GM21367 (cell line): ENCODE measurements around the gene NT5M.

Experiments used
- ATAC-seq: cut with Tn5 transposase; IDR thresholded peaks from one replicate; pipeline ENCODE4 v1.9.1; 2021; ENCODE audit not compliant: unreplicated experiment

The NT5M gene

DNA sequence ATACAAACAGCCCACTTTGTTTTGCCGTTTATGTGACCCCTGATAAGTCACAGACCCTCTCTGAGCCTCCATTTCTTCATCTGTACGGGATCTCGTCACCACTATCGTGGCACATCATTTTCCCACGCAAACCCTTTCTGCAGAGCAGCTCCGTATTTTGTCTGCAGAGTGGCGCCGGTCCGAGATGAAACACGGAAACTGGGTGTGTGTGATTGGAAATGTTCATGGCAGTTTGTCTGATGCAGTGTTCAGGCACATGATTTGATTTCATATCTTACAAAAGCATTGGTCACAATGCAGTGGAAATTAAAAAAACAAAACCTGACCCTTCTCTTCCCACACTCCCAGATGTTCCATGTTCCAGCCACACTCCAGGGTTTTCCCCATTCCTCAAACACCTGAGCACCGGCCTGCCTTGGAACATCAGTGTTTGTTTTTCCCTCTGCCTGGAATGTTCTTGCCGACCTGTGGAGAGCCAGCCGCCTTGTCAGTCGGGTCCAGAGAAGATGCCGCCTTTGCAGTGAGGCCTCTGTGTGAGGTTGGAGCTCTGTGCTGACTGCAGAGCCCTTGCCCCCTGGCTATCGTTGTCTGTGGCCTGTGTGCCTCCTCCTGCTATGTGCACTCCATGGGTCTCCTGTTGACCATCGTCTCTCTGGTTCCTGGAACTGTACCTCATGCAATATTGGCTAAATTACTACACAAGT, 39.2 kb downstream of the NT5M start:
- no peak for ATAC-seq

GRCh38 chr17:17343160-17343735, 40.1 kb downstream of the NT5M start:
- ATAC-seq: no peak

DNA sequence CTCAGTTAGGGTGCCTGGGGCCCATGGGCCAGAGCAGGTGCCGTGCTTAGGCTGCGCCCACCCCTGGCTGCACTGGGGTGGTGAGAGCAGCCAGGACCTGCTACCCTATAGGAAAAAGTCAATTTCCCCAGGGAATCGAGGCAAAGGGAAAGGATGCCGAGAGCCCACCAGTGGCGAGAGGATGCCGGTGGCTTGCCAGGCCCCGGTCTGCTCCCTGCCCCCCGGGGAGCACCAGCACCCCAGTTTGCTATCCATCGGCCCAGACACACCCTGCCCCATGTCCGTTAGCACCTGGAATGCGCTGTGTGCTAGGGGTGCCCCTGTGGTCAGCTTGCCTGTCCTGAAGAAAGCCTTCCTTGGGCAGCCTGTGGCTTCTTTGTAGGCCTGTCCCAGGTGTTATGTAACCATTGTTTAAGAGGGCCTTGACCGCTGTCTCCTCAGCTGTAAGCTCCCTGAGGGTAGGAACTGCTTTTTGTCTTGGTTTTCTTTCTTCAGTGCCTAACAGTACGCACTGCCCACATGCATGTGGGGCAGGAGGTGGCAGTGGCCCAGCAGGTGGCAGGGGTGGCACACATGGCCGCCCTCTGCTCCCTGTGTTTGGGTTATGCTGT, 40.8 kb downstream of the NT5M start:
- no peak for ATAC-seq

DNA sequence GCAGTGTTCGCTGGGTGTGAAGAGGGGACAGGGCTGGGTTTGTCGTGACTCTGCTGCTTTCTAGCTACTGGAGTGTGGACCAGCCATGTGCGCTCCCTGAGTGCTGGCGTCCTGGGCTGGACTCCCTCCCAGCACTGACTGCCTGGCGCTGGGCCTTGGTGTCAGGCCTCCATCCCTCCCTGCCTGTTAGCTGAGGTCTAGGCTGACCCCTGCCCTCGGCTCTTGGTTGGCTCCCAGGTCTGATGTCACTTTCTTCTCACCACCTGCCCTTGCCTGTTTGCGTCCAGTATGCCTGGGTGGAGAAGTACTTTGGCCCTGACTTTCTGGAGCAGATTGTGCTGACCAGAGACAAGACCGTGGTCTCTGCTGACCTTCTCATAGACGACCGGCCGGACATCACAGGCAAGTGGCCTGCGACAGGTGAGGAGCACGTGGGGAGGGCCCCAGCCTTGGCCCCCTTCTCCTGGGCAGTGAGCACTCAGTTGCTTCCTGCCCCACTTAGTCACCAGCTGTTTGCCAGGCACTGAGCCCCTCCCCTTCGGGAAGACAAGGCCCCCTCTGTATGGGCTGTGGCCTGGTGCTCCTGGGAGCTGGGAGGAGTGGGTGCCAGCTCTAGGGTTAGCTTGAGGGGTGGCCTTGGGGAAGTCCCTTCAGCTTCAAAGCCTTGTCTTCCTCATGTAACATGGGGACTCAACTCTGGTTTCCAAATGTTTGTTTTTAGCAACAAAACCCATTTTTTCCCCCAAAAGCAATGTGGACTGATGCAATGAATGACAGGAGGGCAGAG, 41.5 kb downstream of the NT5M start:
- ATAC-seq: no peak

DNA sequence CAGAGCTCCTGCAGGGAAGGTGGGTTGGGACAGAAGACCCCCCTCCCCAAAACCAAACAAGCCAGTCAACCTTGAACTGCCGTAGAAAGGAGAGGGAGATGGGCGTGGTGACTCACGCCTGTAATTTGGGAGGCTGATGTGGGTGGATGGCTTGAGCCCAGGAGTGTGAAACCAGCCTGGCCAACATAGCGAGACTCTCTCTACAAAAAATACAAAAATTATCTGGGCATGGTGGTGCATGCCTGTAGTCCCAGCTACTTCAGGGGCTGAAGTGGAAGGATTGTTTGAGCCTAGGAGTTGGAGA, 42.1 kb downstream of the NT5M start:
- ATAC-seq: no peak

- no peak for ATAC-seq
Observed at GRCh38 chr17:17345686-17346427, 42.7 kb downstream of the NT5M start.

GRCh38 chr17:17346428-17347233, 43.5 kb downstream of the NT5M start:
- ATAC-seq: no peak

- no peak for ATAC-seq
Observed at GRCh38 chr17:17347234-17347955, 44.2 kb downstream of the NT5M start.

DNA sequence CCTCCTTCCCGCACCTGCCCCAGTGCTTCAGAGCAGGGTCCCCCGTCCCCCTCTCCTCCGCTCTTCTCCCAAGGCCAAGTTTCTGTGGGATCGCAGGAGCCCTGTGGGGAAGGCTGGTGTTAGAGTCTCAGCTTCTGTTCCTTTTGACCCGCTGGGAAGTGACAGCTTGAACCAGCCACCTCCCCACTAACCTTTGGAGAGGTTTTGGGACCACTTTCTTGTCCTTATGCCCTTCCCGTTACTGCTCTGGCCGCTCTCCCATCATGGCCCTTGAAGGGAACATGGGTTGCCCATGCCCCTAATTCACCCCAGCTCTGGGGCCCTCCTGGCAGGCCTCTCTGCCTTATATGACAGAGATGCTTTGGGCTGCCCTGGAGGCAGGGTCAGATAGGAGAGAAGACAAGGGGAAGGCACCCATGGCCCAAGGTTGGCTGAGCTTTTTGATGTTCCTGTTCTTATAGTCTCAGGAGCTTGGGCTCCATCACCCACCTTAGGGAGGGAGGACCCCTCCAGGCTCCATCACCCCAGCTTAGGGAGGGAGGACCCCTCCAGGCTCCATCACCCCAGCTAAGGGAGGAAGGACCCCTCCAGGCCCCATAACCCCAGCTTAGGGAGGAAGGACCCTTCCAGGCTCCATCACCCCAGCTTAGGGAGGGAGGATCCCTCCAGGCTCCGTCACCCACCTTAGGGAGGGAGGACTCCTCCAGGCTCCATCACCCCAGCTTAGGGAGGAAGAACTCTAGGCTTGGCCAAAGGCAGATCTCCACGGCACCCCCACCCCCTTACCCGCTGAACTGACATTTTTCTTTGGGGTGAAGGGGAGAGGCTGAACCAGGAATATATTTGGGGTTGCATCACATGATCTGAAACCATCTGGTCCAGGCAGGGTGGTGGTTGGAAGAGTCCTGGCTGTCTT, 45.0 kb downstream of the NT5M start:
- ATAC-seq: no peak

GRCh38 chr17:17348872-17349723, 45.9 kb downstream of the NT5M start:
- no peak for ATAC-seq

- ATAC-seq: no peak
Observed at GRCh38 chr17:17349724-17350106, 46.5 kb downstream of the NT5M start.

DNA sequence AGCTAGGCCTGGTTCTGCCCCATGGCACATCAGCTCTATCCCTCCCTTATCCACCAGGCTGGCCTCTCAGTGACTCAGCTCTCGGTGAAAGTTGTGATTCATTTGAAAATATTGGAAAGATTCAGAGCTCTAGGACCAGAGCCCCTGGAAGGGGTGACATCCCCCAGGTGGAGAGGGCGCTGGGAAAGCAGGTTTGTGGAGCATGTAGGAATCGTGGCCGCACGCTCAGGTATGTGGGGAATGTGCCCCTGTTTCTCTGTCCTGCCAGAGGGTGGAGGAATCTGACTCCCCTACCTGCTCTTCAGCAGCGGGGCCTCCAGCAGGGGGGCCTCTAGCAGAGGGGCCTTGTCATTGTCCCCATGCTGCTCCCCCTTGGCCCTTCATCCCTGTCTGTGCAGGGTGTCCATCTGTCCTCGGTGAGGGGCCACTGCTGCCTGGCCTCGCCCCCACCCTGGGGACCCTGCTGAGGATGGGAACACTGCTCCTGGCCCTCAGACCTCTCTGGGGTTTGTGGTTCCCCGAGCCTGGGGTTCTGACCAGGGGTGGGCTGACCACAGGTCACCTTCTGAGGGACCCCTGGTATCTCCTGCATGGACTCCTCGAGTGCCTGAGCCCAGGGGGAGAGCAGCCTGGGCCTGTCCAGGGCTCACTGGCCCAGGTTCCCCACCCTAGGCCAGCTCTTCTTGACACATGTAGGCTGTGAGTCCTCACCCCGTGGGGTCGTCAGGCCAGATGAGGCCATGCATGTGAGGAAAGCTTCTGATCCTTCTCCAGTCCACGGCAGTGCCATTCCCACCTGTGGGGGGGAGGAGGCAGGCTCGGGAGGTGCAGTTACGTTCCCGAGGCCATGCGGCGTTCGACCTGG, 47.5 kb downstream of the NT5M start:
- ATAC-seq: no peak

DNA sequence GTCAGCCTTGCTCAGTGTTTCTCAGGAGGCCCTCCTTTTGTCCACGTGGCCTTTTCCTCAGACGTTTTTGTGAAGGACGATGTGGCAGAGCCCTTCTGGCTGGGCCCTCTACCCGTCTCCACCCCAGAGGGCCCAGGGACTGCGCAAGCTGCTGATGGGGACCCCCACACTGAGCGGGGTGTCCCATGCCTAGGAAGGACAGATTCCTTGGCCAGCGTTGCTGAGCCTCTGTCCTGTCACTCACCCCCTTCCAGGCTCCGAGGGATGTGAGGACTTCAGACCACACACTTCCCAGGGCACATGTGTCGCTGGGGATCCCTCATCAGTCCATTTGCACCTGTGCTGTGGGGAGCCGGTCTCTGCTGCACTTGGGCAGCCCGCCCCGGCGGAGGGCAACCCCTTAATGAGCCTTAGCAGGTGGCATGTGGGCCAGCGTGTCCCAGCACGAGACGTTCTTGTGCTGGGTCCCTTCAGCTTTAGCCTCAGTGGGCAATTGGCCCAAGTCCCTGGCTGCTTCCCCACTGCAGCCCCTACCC, 48.3 kb downstream of the NT5M start:
- ATAC-seq: no peak

- no peak for ATAC-seq
Observed at GRCh38 chr17:17351901-17352781, 49.0 kb downstream of the NT5M start.

DNA sequence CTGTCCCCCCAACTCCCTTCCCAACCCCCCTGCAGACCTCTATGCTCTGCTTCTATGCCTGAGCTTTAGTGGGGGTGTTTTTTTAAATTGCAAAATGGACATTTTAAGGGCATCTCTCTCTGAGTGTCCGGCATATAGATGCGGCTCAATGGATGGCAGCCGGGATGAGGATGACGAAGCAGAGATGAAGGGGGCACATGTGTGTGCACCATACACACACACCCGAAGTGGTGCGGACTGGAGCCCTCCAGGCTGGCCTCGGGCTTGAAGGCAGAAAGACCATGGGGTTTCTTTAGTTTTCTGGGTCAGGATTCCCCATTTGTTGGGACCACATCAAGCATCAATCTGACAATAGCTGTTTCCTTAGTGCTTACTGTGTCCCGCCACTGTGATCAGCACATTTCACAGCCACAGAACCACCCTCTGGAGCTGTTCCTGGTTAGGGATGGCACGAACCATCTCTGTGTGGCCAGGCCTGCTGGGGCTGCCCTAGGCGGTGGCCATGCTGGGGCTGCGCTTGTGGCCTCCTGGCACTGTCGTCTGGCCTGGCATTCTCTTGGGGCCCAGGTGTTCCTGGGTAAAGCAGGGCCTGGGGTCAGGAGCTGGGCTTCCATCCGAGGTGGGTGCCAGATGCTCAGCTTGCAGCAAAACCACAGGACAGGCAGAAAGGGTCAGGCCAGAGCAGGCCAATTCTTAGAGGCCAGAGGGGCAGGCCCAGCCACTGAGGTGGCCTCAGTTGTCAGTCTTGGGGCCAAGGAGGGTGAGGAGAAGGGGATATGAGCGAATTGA, 49.9 kb downstream of the NT5M start:
- no peak for ATAC-seq
